Measurements from ENCODE around the gene NODAL. TPM values are rescaled to one million over a fixed set of nuclear protein-coding genes. Genes with fewer than 3 reads are reported as not detected.
A peak's percentile ranks its signal among the peaks of the same experiment; 100 is the strongest.

Gene NODAL
- total RNA-seq, 1 experiment from 2014 or later: not detected

DNA sequence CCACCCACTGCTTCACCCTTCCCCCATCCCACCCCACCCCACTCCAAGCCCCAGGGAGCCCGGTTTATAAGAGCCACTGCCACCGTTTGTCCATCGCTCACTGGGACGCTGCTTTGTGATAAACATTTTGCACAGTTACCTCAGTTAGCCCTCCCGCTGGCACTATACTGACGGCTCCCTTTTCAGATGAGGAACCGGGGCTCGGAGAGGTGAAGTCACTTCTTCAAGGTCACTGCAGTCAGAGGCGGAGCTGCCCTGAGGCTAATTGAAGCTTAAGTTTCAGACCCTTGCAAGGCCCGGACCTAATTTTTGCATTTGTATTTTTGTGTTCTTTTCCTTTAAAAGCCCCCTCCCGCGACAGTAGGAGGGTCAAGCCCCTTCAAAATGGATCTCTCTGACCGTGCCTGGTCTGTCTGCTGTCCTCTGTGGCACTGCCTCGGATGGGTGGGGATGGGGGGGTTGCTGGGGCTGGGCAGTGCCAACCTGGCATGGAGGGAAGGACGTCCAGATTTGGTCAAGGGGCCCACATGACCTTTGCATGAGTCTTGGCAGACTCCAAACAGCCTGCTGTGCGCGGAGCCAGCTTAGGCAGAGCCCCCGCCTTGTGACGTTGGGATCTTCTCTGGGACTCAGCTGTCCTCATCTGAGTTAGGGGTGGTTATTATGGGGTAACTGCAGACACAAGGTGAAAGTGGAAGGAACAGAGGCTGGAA, 17.7 kb upstream of the NODAL start:
- H3K4me1 ChIP-seq (ENCODE audit: control insufficient read depth, insufficient read depth, low read length): peaks cover 6% of the 10 kb centered on the region
- no TSS peak for BruUV-seq (replicated peaks)
- no peak for TF ChIP-seq REST (IDR thresholded peaks at IDR 0.05; ENCODE audit: insufficient read depth in 1 of 2, low read depth in 2 of 2, low read length in 1 of 2)
- TF ChIP-seq POLR2AphosphoS5 (IDR thresholded peaks at IDR 0.05; ENCODE audit: low read depth, low read length): no peak
- TF ChIP-seq CTCF (IDR thresholded peaks at IDR 0.05): no peak
- TF ChIP-seq TCF7L2 (IDR thresholded peaks at IDR 0.05; ENCODE audit: low read depth, low read length): no peak
- TF ChIP-seq SIN3A (IDR thresholded peaks at IDR 0.05; ENCODE audit: borderline replicate concordance, insufficient read depth, low read depth, low read length): no peak
- H3K36me3 ChIP-seq (ENCODE audit: control insufficient read depth, insufficient read depth, low read length): no peaks in the 10 kb centered on the region
- in situ Hi-C loops (cut with HindIII; ENCODE audit: low pct_unique_long_range_greater_than_20kb, low sequenced_read_pairs): no loop called here
- H3K27ac ChIP-seq (ENCODE audit: low read length): no peak overlapping the region
- no peak for ATAC-seq
- intact Hi-C loops (cut with micrococcal nuclease; ENCODE audit: unreplicated experiment): no loop called here
- no peaks in the 10 kb centered on the region for H3K27me3 ChIP-seq (ENCODE audit: control insufficient read depth, insufficient read depth, low read length)
- H3K9me3 ChIP-seq (ENCODE audit: control insufficient read depth, insufficient read depth, low read depth, low read length): no peaks in the 10 kb centered on the region
- no peak overlapping the region for H3K4me3 ChIP-seq (ENCODE audit: low read depth in 2 of 2, low read length in 2 of 2)
- ChIA-PET CTCF (no interaction called here), POLR2A (interaction anchor here (0.5 to 0.6 kb wide), 2 partner anchors 21 to 52 kb away, joined by 3 to 4 read pairs; no protein-coding TSS in a partner anchor)
- DNase-seq (ENCODE audit: low read depth, low spot score): no peak

DNA sequence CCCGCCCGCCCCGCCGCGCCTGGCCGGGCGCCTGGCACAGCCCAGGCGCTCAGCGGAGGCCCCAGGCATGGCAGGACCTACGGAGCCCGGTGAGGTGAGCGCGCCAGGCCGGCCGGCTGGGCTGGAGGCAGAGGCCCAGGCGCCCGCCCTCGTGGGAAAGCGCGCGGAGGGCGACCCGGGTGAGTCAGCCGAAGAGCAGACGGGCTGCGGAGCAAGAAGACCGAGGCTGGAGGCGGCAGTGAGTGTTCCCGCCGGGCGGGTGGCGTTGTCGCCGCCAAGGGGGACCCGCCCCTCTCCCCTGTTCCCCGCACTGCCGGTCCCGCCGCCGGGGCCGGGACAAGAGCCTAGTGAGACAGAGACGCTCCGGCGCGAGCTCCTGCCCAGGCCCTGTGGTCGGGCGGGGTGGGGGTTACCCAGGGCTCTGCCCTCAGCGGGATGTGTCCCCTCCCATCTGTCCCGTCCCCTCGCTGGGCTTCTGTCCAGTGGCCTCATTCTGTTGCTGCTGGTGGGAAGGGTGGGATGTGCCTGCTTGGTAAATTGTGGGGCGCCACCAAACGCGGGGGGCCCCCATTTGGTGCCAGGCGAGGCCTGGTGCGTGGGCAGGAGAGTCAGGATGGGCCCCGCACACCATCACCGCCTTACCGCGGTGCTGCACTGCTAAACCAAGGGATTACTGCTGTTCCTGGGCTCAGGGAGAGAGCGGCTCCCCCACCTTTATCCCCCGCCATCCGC, 17.0 kb upstream of the NODAL start:
- peak; percentile 76 for ATAC-seq
- DNase-seq (ENCODE audit: low read depth, low spot score): no peak
- intact Hi-C loops (cut with micrococcal nuclease; ENCODE audit: unreplicated experiment): no loop called here
- ChIA-PET CTCF (no interaction called here), POLR2A (no interaction called here)
- Histone ChIP-seq H3K4me3 (ENCODE audit: low read depth in 2 of 2, low read length in 2 of 2) (peak overlapping the region; percentile 28 to 44), H3K36me3 (ENCODE audit: control insufficient read depth, insufficient read depth, low read length) (no peaks in the 10 kb centered on the region), H3K9me3 (ENCODE audit: control insufficient read depth, insufficient read depth, low read depth, low read length) (no peaks in the 10 kb centered on the region), H3K4me1 (ENCODE audit: control insufficient read depth, insufficient read depth, low read length) (peaks cover 6% of the 10 kb centered on the region), H3K27ac (ENCODE audit: low read length) (no peak overlapping the region), H3K27me3 (ENCODE audit: control insufficient read depth, insufficient read depth, low read length) (no peaks in the 10 kb centered on the region)
- TF ChIP-seq CTCF (IDR thresholded peaks at IDR 0.05) (no peak), POLR2AphosphoS5 (IDR thresholded peaks at IDR 0.05; ENCODE audit: low read depth, low read length) (no peak), REST (IDR thresholded peaks at IDR 0.05; ENCODE audit: insufficient read depth in 1 of 2, low read depth in 2 of 2, low read length in 1 of 2) (no peak), TCF7L2 (IDR thresholded peaks at IDR 0.05; ENCODE audit: low read depth, low read length) (no peak), SIN3A (IDR thresholded peaks at IDR 0.05; ENCODE audit: borderline replicate concordance, insufficient read depth, low read depth, low read length) (no peak)
- BruUV-seq (replicated peaks): no TSS peak
- in situ Hi-C loops (cut with HindIII; ENCODE audit: low pct_unique_long_range_greater_than_20kb, low sequenced_read_pairs): no loop called here

Measured in Panc1 (cell line).